H9 (cell line): ENCODE results near the gene GNMT. TPM values are rescaled to one million over a fixed set of nuclear protein-coding genes. Genes with fewer than 3 reads are reported as not detected.
A peak's percentile ranks its signal among the peaks of the same experiment; 100 is the strongest.

ENCODE experiments used
- DNase-seq: peaks from one replicate; pipeline ENCODE4 v3.0.0-alpha.2; 2017
- H2AFZ ChIP-seq: one replicate; pipeline ENCODE4 v1.6.1; 2013; ENCODE audit warnings: mild to moderate bottlenecking, low read length, control low read depth, moderate library complexity
- H2AK5ac ChIP-seq: 2 replicates; pipeline ENCODE4 v1.6.1; 2013; ENCODE audit warnings: low read length, control low read depth, mixed read lengths; ENCODE audit not compliant: insufficient read length
- H2BK120ac ChIP-seq: one replicate; pipeline ENCODE4 v1.6.1; 2013; ENCODE audit warnings: low read depth, mild to moderate bottlenecking, low read length, control low read depth, inconsistent platforms; ENCODE audit not compliant: poor library complexity, severe bottlenecking
- H2BK12ac ChIP-seq: 2 replicates; pipeline ENCODE4 v1.6.1; 2013; ENCODE audit warnings: low read length, control low read depth, mixed read lengths, low read depth; ENCODE audit not compliant: insufficient read length
- H2BK15ac ChIP-seq: 2 replicates; pipeline ENCODE4 v1.6.1; 2013; ENCODE audit warnings: low read depth, low read length, control low read depth
- H2BK20ac ChIP-seq: one replicate; pipeline ENCODE4 v1.6.1; 2013; ENCODE audit warnings: low read depth, mild to moderate bottlenecking, low read length, control low read depth, inconsistent platforms; ENCODE audit not compliant: poor library complexity, severe bottlenecking
- H2BK5ac ChIP-seq: 2 replicates; pipeline ENCODE4 v1.6.1; 2013; ENCODE audit warnings: low read length, control low read depth, mixed read lengths; ENCODE audit not compliant: insufficient read length
- H3K14ac ChIP-seq: 2 replicates; pipeline ENCODE4 v1.6.1; 2013; ENCODE audit warnings: low read length, control low read depth; ENCODE audit not compliant: insufficient read depth
- H3K18ac ChIP-seq: 2 replicates; pipeline ENCODE4 v1.6.1; 2013; ENCODE audit warnings: low read depth, mild to moderate bottlenecking, mixed read lengths, low read length, control low read depth; ENCODE audit not compliant: insufficient read length
- H3K23ac ChIP-seq: 2 replicates; pipeline ENCODE4 v1.6.1; 2013; ENCODE audit warnings: low read length, control low read depth, mixed read lengths, low read depth; ENCODE audit not compliant: insufficient read length
- H3K23me2 ChIP-seq: 2 replicates; pipeline ENCODE4 v1.6.1; 2013; ENCODE audit warnings: low read depth, mild to moderate bottlenecking, mixed read lengths, low read length, control low read depth; ENCODE audit not compliant: insufficient read length, poor library complexity, severe bottlenecking
- H3K27ac ChIP-seq: 2 replicates; pipeline ENCODE4 v1.5.1; 2013; ENCODE audit warnings: low read length, control low read depth, mixed read lengths, low read depth; ENCODE audit not compliant: insufficient read length
- H3K27me3 ChIP-seq: 2 replicates; pipeline ENCODE4 v1.6.1; 2013; ENCODE audit warnings: low read length, control low read depth, inconsistent platforms; ENCODE audit not compliant: insufficient read depth
- H3K4ac ChIP-seq: 2 replicates; pipeline ENCODE4 v1.6.1; 2013; ENCODE audit warnings: low read depth, mild to moderate bottlenecking, control low read depth, inconsistent platforms, low read length, moderate library complexity
- H3K4me1 ChIP-seq: 2 replicates; pipeline ENCODE4 v1.6.1; 2013; ENCODE audit warnings: low read length, control low read depth, inconsistent platforms; ENCODE audit not compliant: insufficient read depth
- H3K4me2 ChIP-seq: 2 replicates; pipeline ENCODE4 v1.6.1; 2013; ENCODE audit warnings: low read length, control low read depth, mixed read lengths; ENCODE audit not compliant: insufficient read length, insufficient read depth
- H3K56ac ChIP-seq: 2 replicates; pipeline ENCODE4 v1.6.1; 2013; ENCODE audit warnings: low read depth, mild to moderate bottlenecking, mixed read lengths, low read length, control low read depth; ENCODE audit not compliant: insufficient read length
- H3K79me1 ChIP-seq: 2 replicates; pipeline ENCODE4 v1.6.1; 2013; ENCODE audit warnings: low read depth, mild to moderate bottlenecking, moderate library complexity, low read length, control low read depth, inconsistent platforms; ENCODE audit not compliant: insufficient read depth, poor library complexity, severe bottlenecking
- H3K79me2 ChIP-seq: 2 replicates; pipeline ENCODE4 v1.6.1; 2013; ENCODE audit warnings: low read length, control low read depth, inconsistent platforms; ENCODE audit not compliant: insufficient read depth
- H3K9ac ChIP-seq: 2 replicates; pipeline ENCODE4 v1.6.1; 2013; ENCODE audit warnings: low read length, control low read depth, mixed read lengths; ENCODE audit not compliant: insufficient read length; ENCODE audit errors: extremely low read depth
- H3K9me3 ChIP-seq: one replicate; pipeline ENCODE4 v1.6.1; 2013; ENCODE audit warnings: low read depth, low read length, inconsistent platforms; ENCODE audit not compliant: control insufficient read depth
- H3T11ph ChIP-seq: one replicate; pipeline ENCODE4 v1.6.1; 2013; ENCODE audit warnings: mild to moderate bottlenecking, low read length, control low read depth, inconsistent platforms
- H4K20me1 ChIP-seq: one replicate; pipeline ENCODE4 v1.6.1; 2013; ENCODE audit not compliant: control insufficient read depth, insufficient read length, insufficient read depth
- H4K5ac ChIP-seq: 2 replicates; pipeline ENCODE4 v1.6.1; 2013; ENCODE audit warnings: low read depth, mild to moderate bottlenecking, mixed read lengths, low read length, control low read depth; ENCODE audit not compliant: insufficient read length
- H4K8ac ChIP-seq: replicated peaks from 2 replicates; pipeline ENCODE4 v1.6.1; 2013; ENCODE audit warnings: low read length, control low read depth, mixed read lengths, low read depth; ENCODE audit not compliant: insufficient read length
- H4K91ac ChIP-seq: 2 replicates; pipeline ENCODE4 v1.6.1; 2013; ENCODE audit warnings: low read depth, mild to moderate bottlenecking, moderate library complexity, mixed read lengths, low read length, control low read depth; ENCODE audit not compliant: insufficient read length
- H3K27ac Mint-ChIP-seq, 3 experiments: 2 replicates in 2 of 3; 3 replicates in 1 of 3; pipeline ENCODE4 v1.8.0; 2020 to 2021; ENCODE audit warnings: mixed read lengths in 3 of 3, mild to moderate bottlenecking in 1 of 3, moderate library complexity in 1 of 3
- H3K27me3 Mint-ChIP-seq: 2 replicates; pipeline ENCODE4 v1.8.0; 2021; ENCODE audit warnings: low read depth, mild to moderate bottlenecking, moderate library complexity, mixed read lengths
- H3K36me3 Mint-ChIP-seq, 3 experiments: 2 replicates in 2 of 3; 3 replicates in 1 of 3; pipeline ENCODE4 v1.8.0; 2020 to 2021; ENCODE audit warnings: low read depth in 3 of 3, mixed read lengths in 3 of 3; ENCODE audit not compliant: insufficient read depth in 1 of 3
- H3K4me1 Mint-ChIP-seq, 2 experiments: 2 replicates each; pipeline ENCODE4 v1.8.0; 2020; ENCODE audit warnings: mixed read lengths in 2 of 2
- H3K4me3 Mint-ChIP-seq, 2 experiments: 2 replicates in 1 of 2; 3 replicates in 1 of 2; pipeline ENCODE4 v1.8.0; 2020 to 2021; ENCODE audit warnings: mild to moderate bottlenecking in 2 of 2, mixed read lengths in 2 of 2, moderate library complexity in 1 of 2
- H3K9me3 Mint-ChIP-seq, 2 experiments: 2 replicates in 1 of 2; 3 replicates in 1 of 2; pipeline ENCODE4 v1.8.0; 2020; ENCODE audit warnings: mild to moderate bottlenecking in 2 of 2, mixed read lengths in 2 of 2, moderate library complexity in 1 of 2
- WGBS: extraction: QIAGEN DNeasy Blood & Tissue Kit; methylation state at CpG from one replicate; pipeline ENCODE4 v1.1.7; 2013; ENCODE audit warnings: missing lambda C conversion rate, low lambda C conversion rate, mixed read lengths; ENCODE audit not compliant: insufficient read length; ENCODE audit errors: extremely low coverage; 5-methylcytosine and 5-hydroxymethylcytosine counted together
- total RNA-seq: library from RNA; stranded (reverse); gene quantifications from 2 replicates; pipeline ENCODE4 v1.2.1, GENCODE V29; 2021
- TF ChIP-seq, protein P1 (sequence below): fragments of 200-600 bp; sonication (generic); conservative IDR thresholded peaks from 3 replicates; pipeline ENCODE4 v1.8.0; 2021; ENCODE audit warnings: antibody characterized with exemption, mild to moderate bottlenecking

GNMT gene
- total RNA-seq, 1 experiment from 2014 or later: 1.1 TPM

- H2BK15ac ChIP-seq: no peak overlapping the region
- H3T11ph ChIP-seq: no peak overlapping the region
- no peaks in the 10 kb centered on the region; the same call in 1 of the 2 replicates for H3K4me1 ChIP-seq
- Mint-ChIP-seq H3K36me3 (peaks cover 2 to 4% (median 4%) of the 10 kb centered on the region in 3 experiments; a peak in 2 of 7 replicates), H3K4me1 (peaks cover 16 to 22% of the 10 kb centered on the region in 2 experiments), H3K27me3 (no peaks in the 10 kb centered on the region), H3K4me3 (peak overlapping the region; percentile 65 to 86), H3K9me3 (no peaks in the 10 kb centered on the region), H3K27ac (peak overlapping the region; percentile 84 to 95 (median 85))
- no peaks in the 10 kb centered on the region for H3K9me3 ChIP-seq
- no peak overlapping the region for H3K56ac ChIP-seq
- TF ChIP-seq, protein P1, sequence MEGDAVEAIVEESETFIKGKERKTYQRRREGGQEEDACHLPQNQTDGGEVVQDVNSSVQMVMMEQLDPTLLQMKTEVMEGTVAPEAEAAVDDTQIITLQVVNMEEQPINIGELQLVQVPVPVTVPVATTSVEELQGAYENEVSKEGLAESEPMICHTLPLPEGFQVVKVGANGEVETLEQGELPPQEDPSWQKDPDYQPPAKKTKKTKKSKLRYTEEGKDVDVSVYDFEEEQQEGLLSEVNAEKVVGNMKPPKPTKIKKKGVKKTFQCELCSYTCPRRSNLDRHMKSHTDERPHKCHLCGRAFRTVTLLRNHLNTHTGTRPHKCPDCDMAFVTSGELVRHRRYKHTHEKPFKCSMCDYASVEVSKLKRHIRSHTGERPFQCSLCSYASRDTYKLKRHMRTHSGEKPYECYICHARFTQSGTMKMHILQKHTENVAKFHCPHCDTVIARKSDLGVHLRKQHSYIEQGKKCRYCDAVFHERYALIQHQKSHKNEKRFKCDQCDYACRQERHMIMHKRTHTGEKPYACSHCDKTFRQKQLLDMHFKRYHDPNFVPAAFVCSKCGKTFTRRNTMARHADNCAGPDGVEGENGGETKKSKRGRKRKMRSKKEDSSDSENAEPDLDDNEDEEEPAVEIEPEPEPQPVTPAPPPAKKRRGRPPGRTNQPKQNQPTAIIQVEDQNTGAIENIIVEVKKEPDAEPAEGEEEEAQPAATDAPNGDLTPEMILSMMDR: no peak
- H4K91ac ChIP-seq: no peak overlapping the region
- H2AK5ac ChIP-seq: no peak overlapping the region
- no peak overlapping the region for H4K8ac ChIP-seq
- H3K23me2 ChIP-seq: peaks cover 15% of the 10 kb centered on the region
- no peaks in the 10 kb centered on the region for H3K27me3 ChIP-seq
- no peak overlapping the region for H2BK20ac ChIP-seq
- no peak overlapping the region for H3K4ac ChIP-seq
- no peaks in the 10 kb centered on the region for H3K79me1 ChIP-seq
- H3K27ac ChIP-seq: no peak overlapping the region
- H3K9ac ChIP-seq: peak overlapping the region; percentile 69
- no peak overlapping the region for H2AFZ ChIP-seq
- H2BK120ac ChIP-seq: no peak overlapping the region
- H3K79me2 ChIP-seq: no peaks in the 10 kb centered on the region
- H3K14ac ChIP-seq: peak overlapping the region; percentile 66; the same call in 1 of the 2 replicates
- H3K18ac ChIP-seq: no peak overlapping the region
- H2BK5ac ChIP-seq: no peak overlapping the region
- H3K4me2 ChIP-seq: peak overlapping the region; percentile 75
- H4K5ac ChIP-seq: no peak overlapping the region
- no peak overlapping the region for H2BK12ac ChIP-seq
- no peak for DNase-seq
- no peaks in the 10 kb centered on the region for H4K20me1 ChIP-seq
- no peak overlapping the region for H3K23ac ChIP-seq
- no CpG with 5 or more reads among the region's 9 CpGs for WGBS
Measured at GRCh38 chr6:42979523-42980177, 19.1 kb downstream of the GNMT start.
